Caco-2 (cell line): ENCODE results near the gene KRTAP1-5. TPM values are rescaled to one million over a fixed set of nuclear protein-coding genes. Genes with fewer than 3 reads are reported as not detected.

ENCODE experiments used
- BruUV-seq: library from RNA; stranded (reverse); fragments of 400-500 nt; replicated peaks from 2 replicates; lab custom pipeline; 2021; lab: Mats Ljungman, UMichigan
- CTCF ChIA-PET: fragments of 300-600 bp; sonication (Branson Sonifier 250); formaldehyde crosslinking; loops from one replicate; lab custom pipeline; 2022; ENCODE audit warnings: antibody characterized with exemption; lab: Charles Lee
- POLR2A ChIA-PET: fragments of 300-600 bp; sonication (Branson Sonifier 250); formaldehyde crosslinking; loops from one replicate; lab custom pipeline; 2022; ENCODE audit warnings: antibody characterized with exemption; lab: Charles Lee
- DNase-seq, 2 experiments: peaks; one replicate each; pipeline versions ENCODE4 v3.0.0 to v3.0.0-alpha.2; 2020 to 2022
- H3K27me3 ChIP-seq: replicated peaks from 2 replicates; pipeline ENCODE4 v1.6.0; 2011; ENCODE audit warnings: low read length; ENCODE audit not compliant: control insufficient read depth, insufficient read depth
- H3K36me3 ChIP-seq: 2 replicates; pipeline ENCODE4 v1.5.1; 2011; ENCODE audit warnings: low read length; ENCODE audit not compliant: control insufficient read depth, insufficient read depth
- H3K4me1 ChIP-seq: fragments of 250-450 bp; sonication (Bioruptor Pico); 2 replicates; pipeline ENCODE4 v1.5.1; 2020; ENCODE audit warnings: mild to moderate bottlenecking
- H3K4me3 ChIP-seq: 2 replicates; pipeline ENCODE4 v1.5.1; 2011; ENCODE audit warnings: low read depth, mild to moderate bottlenecking, control low read depth, low read length
- H3K9me3 ChIP-seq: fragments of 250-450 bp; sonication (Bioruptor Pico); 2 replicates; pipeline ENCODE4 v1.5.1; 2020; ENCODE audit warnings: mild to moderate bottlenecking, moderate library complexity
- H3K27ac Mint-ChIP-seq: one replicate; pipeline ENCODE4 v1.8.0; 2022; ENCODE audit warnings: mixed read lengths; ENCODE audit not compliant: unreplicated experiment
- H3K27me3 Mint-ChIP-seq: one replicate; pipeline ENCODE4 v1.8.0; 2022; ENCODE audit warnings: mixed read lengths; ENCODE audit not compliant: insufficient read depth, unreplicated experiment
- H3K36me3 Mint-ChIP-seq: one replicate; pipeline ENCODE4 v1.8.0; 2022; ENCODE audit warnings: mild to moderate bottlenecking, mixed read lengths; ENCODE audit not compliant: insufficient read depth, unreplicated experiment
- H3K4me1 Mint-ChIP-seq: one replicate; pipeline ENCODE4 v1.8.0; 2022; ENCODE audit warnings: low read depth, mixed read lengths; ENCODE audit not compliant: unreplicated experiment
- H3K4me3 Mint-ChIP-seq: one replicate; pipeline ENCODE4 v1.8.0; 2022; ENCODE audit warnings: mild to moderate bottlenecking, moderate library complexity, mixed read lengths; ENCODE audit not compliant: unreplicated experiment
- H3K9me3 Mint-ChIP-seq: one replicate; pipeline ENCODE4 v1.8.0; 2022; ENCODE audit warnings: mixed read lengths; ENCODE audit not compliant: unreplicated experiment
- intact Hi-C: fragments of 100-400 bp; cut with micrococcal nuclease; formaldehyde crosslinking; loops from one replicate; pipeline ENCODE4 v1.10.0; 2022; ENCODE audit not compliant: unreplicated experiment
- total RNA-seq: library from RNA; stranded (reverse); gene quantifications from 2 replicates; pipeline ENCODE4 v1.2.3, GENCODE V29; 2022
- TF ChIP-seq, protein P1 (sequence below), 2 experiments: fragments of 200-600 bp in 1 of 2; IDR thresholded peaks; 1 replicate in 1 of 2; 2 replicates in 1 of 2; pipeline versions ENCODE4 v1.5.1 to v1.8.0; 2011 to 2022; ENCODE audit warnings: antibody characterized with exemption in 1 of 2, control low read depth in 1 of 2, inconsistent platforms in 1 of 2, low read depth in 1 of 2, low read length in 1 of 2, mild to moderate bottlenecking in 1 of 2, moderate library complexity in 1 of 2; ENCODE audit not compliant: insufficient read depth in 1 of 2, severe bottlenecking in 1 of 2, unreplicated experiment in 1 of 2

The KRTAP1-5 gene
- total RNA-seq, 1 experiment from 2014 or later = not detected

- TF ChIP-seq, protein P1, sequence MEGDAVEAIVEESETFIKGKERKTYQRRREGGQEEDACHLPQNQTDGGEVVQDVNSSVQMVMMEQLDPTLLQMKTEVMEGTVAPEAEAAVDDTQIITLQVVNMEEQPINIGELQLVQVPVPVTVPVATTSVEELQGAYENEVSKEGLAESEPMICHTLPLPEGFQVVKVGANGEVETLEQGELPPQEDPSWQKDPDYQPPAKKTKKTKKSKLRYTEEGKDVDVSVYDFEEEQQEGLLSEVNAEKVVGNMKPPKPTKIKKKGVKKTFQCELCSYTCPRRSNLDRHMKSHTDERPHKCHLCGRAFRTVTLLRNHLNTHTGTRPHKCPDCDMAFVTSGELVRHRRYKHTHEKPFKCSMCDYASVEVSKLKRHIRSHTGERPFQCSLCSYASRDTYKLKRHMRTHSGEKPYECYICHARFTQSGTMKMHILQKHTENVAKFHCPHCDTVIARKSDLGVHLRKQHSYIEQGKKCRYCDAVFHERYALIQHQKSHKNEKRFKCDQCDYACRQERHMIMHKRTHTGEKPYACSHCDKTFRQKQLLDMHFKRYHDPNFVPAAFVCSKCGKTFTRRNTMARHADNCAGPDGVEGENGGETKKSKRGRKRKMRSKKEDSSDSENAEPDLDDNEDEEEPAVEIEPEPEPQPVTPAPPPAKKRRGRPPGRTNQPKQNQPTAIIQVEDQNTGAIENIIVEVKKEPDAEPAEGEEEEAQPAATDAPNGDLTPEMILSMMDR (IDR thresholded peaks at IDR 0.05; ENCODE audit: insufficient read depth in 1 of 2, low read depth in 1 of 2, low read length in 1 of 2, severe bottlenecking in 1 of 2, unreplicated experiment in 1 of 2) = no peak
- ChIA-PET POLR2A (no interaction called here), CTCF (no interaction called here)
- Histone ChIP-seq H3K36me3 (no peaks in the 10 kb centered on the region), H3K27me3 (no peaks in the 10 kb centered on the region), H3K4me3 (no peak overlapping the region), H3K9me3 (no peaks in the 10 kb centered on the region), H3K4me1 (peaks cover 7% of the 10 kb centered on the region)
- H3K27me3 Mint-ChIP-seq = no peaks in the 10 kb centered on the region
- intact Hi-C loops = no loop called here
- peaks cover 6% of the 10 kb centered on the region for H3K4me1 Mint-ChIP-seq
- no peak for DNase-seq
- no TSS peak for BruUV-seq
- H3K9me3 Mint-ChIP-seq = peaks cover under 1% of the 10 kb centered on the region
- no peak overlapping the region for H3K4me3 Mint-ChIP-seq
- no peak overlapping the region for H3K27ac Mint-ChIP-seq
- H3K36me3 Mint-ChIP-seq = no peaks in the 10 kb centered on the region
These were observed 46.4 kb downstream of the KRTAP1-5 start for GRCh38 chr17:40980596-40980995.

DNA sequence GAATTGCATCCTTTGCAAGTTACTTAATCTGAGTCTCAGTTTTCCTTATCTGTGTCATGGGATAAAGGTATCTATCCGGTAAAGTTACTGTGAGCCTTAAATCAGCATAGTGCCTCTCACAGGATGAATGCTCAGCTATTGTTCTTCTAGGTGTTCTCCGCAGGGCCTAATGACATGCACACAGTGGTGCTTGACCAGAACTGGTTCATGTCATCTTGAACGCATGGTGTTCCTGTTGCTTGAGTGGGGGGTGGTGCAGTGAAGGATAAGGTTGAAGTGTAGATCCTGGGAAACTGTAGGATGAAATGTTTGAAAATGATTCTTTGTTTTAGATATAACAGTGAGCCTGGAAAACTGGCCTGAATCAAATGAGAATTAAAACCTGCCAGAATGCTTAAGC lies 46.9 kb downstream of the KRTAP1-5 start:
- peaks cover 5% of the 10 kb centered on the region for H3K9me3 Mint-ChIP-seq
- H3K27ac Mint-ChIP-seq = no peak overlapping the region
- POLR2A ChIA-PET = no interaction called here
- H3K27me3 Mint-ChIP-seq = no peaks in the 10 kb centered on the region
- peaks cover 6% of the 10 kb centered on the region for H3K4me1 Mint-ChIP-seq
- no peaks in the 10 kb centered on the region for H3K27me3 ChIP-seq
- H3K36me3 ChIP-seq = no peaks in the 10 kb centered on the region
- no peak overlapping the region for H3K4me3 ChIP-seq
- TF ChIP-seq, protein P1 (IDR thresholded peaks at IDR 0.05; ENCODE audit: insufficient read depth in 1 of 2, low read depth in 1 of 2, low read length in 1 of 2, severe bottlenecking in 1 of 2, unreplicated experiment in 1 of 2) = no peak
- no peak overlapping the region for H3K4me3 Mint-ChIP-seq
- intact Hi-C loops = no loop called here
- DNase-seq = no peak
- H3K36me3 Mint-ChIP-seq = no peaks in the 10 kb centered on the region
- CTCF ChIA-PET = no interaction called here
- peaks cover 7% of the 10 kb centered on the region for H3K4me1 ChIP-seq
- H3K9me3 ChIP-seq = no peaks in the 10 kb centered on the region
- BruUV-seq = no TSS peak

- Mint-ChIP-seq H3K27me3 (no peaks in the 10 kb centered on the region), H3K36me3 (no peaks in the 10 kb centered on the region), H3K27ac (peak overlapping the region; percentile 43), H3K4me1 (peaks cover 6% of the 10 kb centered on the region), H3K9me3 (peaks cover 7% of the 10 kb centered on the region), H3K4me3 (no peak overlapping the region)
- DNase-seq = no peak
- no peaks in the 10 kb centered on the region for H3K27me3 ChIP-seq
- no TSS peak for BruUV-seq
- ChIA-PET POLR2A (no interaction called here), CTCF (no interaction called here)
- peaks cover 7% of the 10 kb centered on the region for H3K4me1 ChIP-seq
- no peaks in the 10 kb centered on the region for H3K9me3 ChIP-seq
- no peaks in the 10 kb centered on the region for H3K36me3 ChIP-seq
- TF ChIP-seq, protein P1 (IDR thresholded peaks at IDR 0.05; ENCODE audit: insufficient read depth in 1 of 2, low read depth in 1 of 2, low read length in 1 of 2, severe bottlenecking in 1 of 2, unreplicated experiment in 1 of 2) = no peak
- intact Hi-C loops = no loop called here
- H3K4me3 ChIP-seq = no peak overlapping the region
These were observed 48.3 kb downstream of the KRTAP1-5 start for GRCh38 chr17:40978575-40979151.

Other genes starting within 250 kb of the KRTAP1-5 start
- not detected in 2 replicates for gene KRT27, start 244.7 kb downstream of the KRTAP1-5 start, total RNA-seq
- not detected in 2 replicates for gene KRT28, start 227.2 kb downstream of the KRTAP1-5 start, total RNA-seq
- gene KRT10, start 204.6 kb downstream of the KRTAP1-5 start, total RNA-seq = 48.3 and 48.6 TPM in 2 replicates
- not detected in 2 replicates for gene KRT12, start 160.0 kb downstream of the KRTAP1-5 start, total RNA-seq
- 0.53 and 1.0 TPM in 2 replicates for gene KRT20, start 142.0 kb downstream of the KRTAP1-5 start, total RNA-seq
- gene KRT23, start 89.6 kb downstream of the KRTAP1-5 start, total RNA-seq = 43.6 and 47.1 TPM in 2 replicates
- gene KRT39, start 60.3 kb downstream of the KRTAP1-5 start, total RNA-seq = not detected in 2 replicates
- not detected in 2 replicates for gene KRT40, start 42.9 kb downstream of the KRTAP1-5 start, total RNA-seq
- not detected in 2 replicates for gene KRTAP3-3, start 33.0 kb downstream of the KRTAP1-5 start, total RNA-seq
- gene KRTAP3-2, start 27.3 kb downstream of the KRTAP1-5 start, total RNA-seq = not detected in 2 replicates
- gene KRTAP3-1, start 18.1 kb downstream of the KRTAP1-5 start, total RNA-seq = 7.4 and 7.9 TPM in 2 replicates
- not detected in 2 replicates for gene KRTAP1-4, start 3.0 kb upstream of the KRTAP1-5 start, total RNA-seq
- not detected in 2 replicates for gene KRTAP1-3, start 7.7 kb upstream of the KRTAP1-5 start, total RNA-seq
- gene KRTAP1-1, start 14.2 kb upstream of the KRTAP1-5 start, total RNA-seq = not detected in 2 replicates
- gene KRTAP2-1, start 20.1 kb upstream of the KRTAP1-5 start, total RNA-seq = not detected in 2 replicates
- not detected in 2 replicates for gene KRTAP2-2, start 28.0 kb upstream of the KRTAP1-5 start, total RNA-seq
- 3.7 and 4.9 TPM in 2 replicates for gene KRTAP2-3, start 32.9 kb upstream of the KRTAP1-5 start, total RNA-seq
- gene KRTAP2-4, start 38.7 kb upstream of the KRTAP1-5 start, total RNA-seq = not detected in 2 replicates
- gene KRTAP4-7, start 56.9 kb upstream of the KRTAP1-5 start, total RNA-seq = not detected in 2 replicates
- not detected in 2 replicates for gene KRTAP4-8, start 70.9 kb upstream of the KRTAP1-5 start, total RNA-seq
- not detected in 2 replicates for gene KRTAP4-16, start 75.0 kb upstream of the KRTAP1-5 start, total RNA-seq
- not detected in 2 replicates for gene KRTAP4-9, start 78.2 kb upstream of the KRTAP1-5 start, total RNA-seq
- gene KRTAP4-11, start 91.2 kb upstream of the KRTAP1-5 start, total RNA-seq = not detected in 2 replicates
- not detected in 2 replicates for gene KRTAP4-12, start 97.0 kb upstream of the KRTAP1-5 start, total RNA-seq
- gene KRTAP4-6, start 113.3 kb upstream of the KRTAP1-5 start, total RNA-seq = not detected in 2 replicates
- gene KRTAP4-5, start 122.6 kb upstream of the KRTAP1-5 start, total RNA-seq = not detected in 2 replicates
- gene KRTAP4-4, start 133.5 kb upstream of the KRTAP1-5 start, total RNA-seq = not detected in 2 replicates
- gene KRTAP4-3, start 141.0 kb upstream of the KRTAP1-5 start, total RNA-seq = not detected in 2 replicates
- gene KRTAP4-2, start 151.0 kb upstream of the KRTAP1-5 start, total RNA-seq = not detected in 2 replicates
- 0.49 TPM in 1 of 2 replicates, not detected in the other for gene KRTAP4-1, start 157.7 kb upstream of the KRTAP1-5 start, total RNA-seq
- gene KRTAP9-1, start 162.7 kb upstream of the KRTAP1-5 start, total RNA-seq = not detected in 2 replicates
- not detected in 2 replicates for gene KRTAP9-2, start 199.4 kb upstream of the KRTAP1-5 start, total RNA-seq
- gene KRTAP9-3, start 205.2 kb upstream of the KRTAP1-5 start, total RNA-seq = not detected in 2 replicates
- gene KRTAP9-8, start 210.8 kb upstream of the KRTAP1-5 start, total RNA-seq = not detected in 2 replicates
- not detected in 2 replicates for gene KRTAP9-4, start 222.5 kb upstream of the KRTAP1-5 start, total RNA-seq
- gene KRTAP9-9, start 228.2 kb upstream of the KRTAP1-5 start, total RNA-seq = not detected in 2 replicates
- gene KRTAP9-6, start 238.2 kb upstream of the KRTAP1-5 start, total RNA-seq = not detected in 2 replicates
- gene KRTAP9-7, start 248.5 kb upstream of the KRTAP1-5 start, total RNA-seq = not detected in 2 replicates